ENCODE data around the gene SMAD3.

The SMAD3 gene

GRCh38 chr15:67146234-67146633, 80.8 kb downstream of the SMAD3 start:
- Histone ChIP-seq H3K4me3 (replicated peaks; ENCODE audit: insufficient read depth, low read length) (no peak overlapping the region), H3K27me3 (ENCODE audit: insufficient read depth, poor library complexity, severe bottlenecking) (no peaks in the 10 kb centered on the region), H3K27ac (replicated peaks) (no peak overlapping the region)
- DNase-seq (ENCODE audit: low read depth in 1 of 2, low spot score in 1 of 2) = no peak
- TF ChIP-seq SPI1 (IDR thresholded peaks at IDR 0.05; ENCODE audit: borderline replicate concordance, low read depth) (no peak), GABPA (IDR thresholded peaks at IDR 0.05; ENCODE audit: low read depth) (no peak), REST (IDR thresholded peaks at IDR 0.05; ENCODE audit: insufficient replicate concordance, low read depth) (no peak), CTCF (IDR thresholded peaks at IDR 0.05; ENCODE audit: insufficient read depth, low read length) (no peak), POLR2AphosphoS5 (IDR thresholded peaks at IDR 0.05; ENCODE audit: low read depth) (no peak)

GRCh38 chr15:67146875-67147381, 81.5 kb downstream of the SMAD3 start:
- no peak for TF ChIP-seq REST (IDR thresholded peaks at IDR 0.05; ENCODE audit: insufficient replicate concordance, low read depth)
- TF ChIP-seq POLR2AphosphoS5 (IDR thresholded peaks at IDR 0.05; ENCODE audit: low read depth) = no peak
- no peak for TF ChIP-seq CTCF (IDR thresholded peaks at IDR 0.05; ENCODE audit: insufficient read depth, low read length)
- no peak for TF ChIP-seq GABPA (IDR thresholded peaks at IDR 0.05; ENCODE audit: low read depth)
- no peak for TF ChIP-seq SPI1 (IDR thresholded peaks at IDR 0.05; ENCODE audit: borderline replicate concordance, low read depth)
- H3K4me3 ChIP-seq (replicated peaks; ENCODE audit: insufficient read depth, low read length) = no peak overlapping the region
- H3K27ac ChIP-seq (replicated peaks) = no peak overlapping the region
- no peaks in the 10 kb centered on the region for H3K27me3 ChIP-seq (ENCODE audit: insufficient read depth, poor library complexity, severe bottlenecking)
- no peak for DNase-seq (ENCODE audit: low read depth in 1 of 2, low spot score in 1 of 2)

- DNase-seq (ENCODE audit: low read depth in 1 of 2, low spot score in 1 of 2) = no peak
- TF ChIP-seq SPI1 (IDR thresholded peaks at IDR 0.05; ENCODE audit: borderline replicate concordance, low read depth) = no peak
- TF ChIP-seq GABPA (IDR thresholded peaks at IDR 0.05; ENCODE audit: low read depth) = no peak
- TF ChIP-seq POLR2AphosphoS5 (IDR thresholded peaks at IDR 0.05; ENCODE audit: low read depth) = no peak
- TF ChIP-seq CTCF (IDR thresholded peaks at IDR 0.05; ENCODE audit: insufficient read depth, low read length) = no peak
- TF ChIP-seq REST (IDR thresholded peaks at IDR 0.05; ENCODE audit: insufficient replicate concordance, low read depth) = no peak
- no peaks in the 10 kb centered on the region for H3K27me3 ChIP-seq (ENCODE audit: insufficient read depth, poor library complexity, severe bottlenecking)
- H3K4me3 ChIP-seq (replicated peaks; ENCODE audit: insufficient read depth, low read length) = no peak overlapping the region
- H3K27ac ChIP-seq (replicated peaks) = no peak overlapping the region
Measured at GRCh38 chr15:67147396-67147949, 82.1 kb downstream of the SMAD3 start.
